ENCODE results near the gene NLGN2. TPM values are rescaled to one million over a fixed set of nuclear protein-coding genes. Genes with fewer than 3 reads are reported as not detected.

The NLGN2 gene
- total RNA-seq, 1 donor = 5.8 TPM

GRCh38 chr17:7406235-7406825 is 1.3 kb upstream of the NLGN2 start:
- TF ChIP-seq CTCF (IDR thresholded peaks at IDR 0.05; ENCODE audit: extremely low read depth, low read depth, low read length) = no peak
- peaks cover 10% of the 10 kb centered on the region for H3K79me2 ChIP-seq (ENCODE audit: insufficient read depth, low read length)
- H2AFZ ChIP-seq (ENCODE audit: low read length) = no peak overlapping the region
- peak overlapping the region; percentile 85 for H3K4me3 ChIP-seq (ENCODE audit: insufficient read depth, low read length)
- DNase-seq (ENCODE audit: insufficient read length, low spot score, missing footprints) = no peak
- no peaks in the 10 kb centered on the region for H3K27me3 ChIP-seq (ENCODE audit: insufficient read depth, low read length)
- no peaks in the 10 kb centered on the region for H3K9me3 ChIP-seq (ENCODE audit: low read depth, low read length)
- no peak overlapping the region for H3K27ac ChIP-seq (ENCODE audit: low read depth, low read length)
- H3K36me3 ChIP-seq (ENCODE audit: insufficient read depth, low read length) = peaks cover 22% of the 10 kb centered on the region
- peaks cover 6% of the 10 kb centered on the region for H4K20me1 ChIP-seq (ENCODE audit: insufficient read depth, low read length)
- H3K4me2 ChIP-seq (ENCODE audit: insufficient read depth, low read length) = peak overlapping the region; percentile 83
- peaks cover 12% of the 10 kb centered on the region for H3K4me1 ChIP-seq (ENCODE audit: insufficient read depth, low read length)

GRCh38 chr17:7407082-7407481 is 563 bp upstream of the NLGN2 start:
- no peak for TF ChIP-seq CTCF (IDR thresholded peaks at IDR 0.05; ENCODE audit: extremely low read depth, low read depth, low read length)
- DNase-seq (ENCODE audit: insufficient read length, low spot score, missing footprints) = no peak
- Histone ChIP-seq H2AFZ (ENCODE audit: low read length) (no peak overlapping the region), H3K4me1 (ENCODE audit: insufficient read depth, low read length) (peaks cover 12% of the 10 kb centered on the region), H3K36me3 (ENCODE audit: insufficient read depth, low read length) (peaks cover 22% of the 10 kb centered on the region), H3K4me3 (ENCODE audit: insufficient read depth, low read length) (no peak overlapping the region), H3K27me3 (ENCODE audit: insufficient read depth, low read length) (no peaks in the 10 kb centered on the region), H3K4me2 (ENCODE audit: insufficient read depth, low read length) (no peak overlapping the region), H3K79me2 (ENCODE audit: insufficient read depth, low read length) (peaks cover 10% of the 10 kb centered on the region), H3K9me3 (ENCODE audit: low read depth, low read length) (no peaks in the 10 kb centered on the region), H4K20me1 (ENCODE audit: insufficient read depth, low read length) (peaks cover 6% of the 10 kb centered on the region), H3K27ac (ENCODE audit: low read depth, low read length) (no peak overlapping the region)

- Histone ChIP-seq H3K27me3 (ENCODE audit: insufficient read depth, low read length) (no peaks in the 10 kb centered on the region), H3K4me1 (ENCODE audit: insufficient read depth, low read length) (peaks cover 5% of the 10 kb centered on the region), H3K27ac (ENCODE audit: low read depth, low read length) (no peak overlapping the region), H3K4me2 (ENCODE audit: insufficient read depth, low read length) (no peak overlapping the region), H4K20me1 (ENCODE audit: insufficient read depth, low read length) (peaks cover 6% of the 10 kb centered on the region), H3K36me3 (ENCODE audit: insufficient read depth, low read length) (peaks cover 22% of the 10 kb centered on the region), H3K9me3 (ENCODE audit: low read depth, low read length) (no peaks in the 10 kb centered on the region), H3K4me3 (ENCODE audit: insufficient read depth, low read length) (no peak overlapping the region), H3K79me2 (ENCODE audit: insufficient read depth, low read length) (peaks cover 3% of the 10 kb centered on the region), H2AFZ (ENCODE audit: low read length) (no peak overlapping the region)
- no peak for TF ChIP-seq CTCF (IDR thresholded peaks at IDR 0.05; ENCODE audit: extremely low read depth, low read depth, low read length)
- DNase-seq (ENCODE audit: insufficient read length, low spot score, missing footprints) = no peak
These were observed 645 bp downstream of the NLGN2 start for GRCh38 chr17:7408252-7408727.

- no peaks in the 10 kb centered on the region for H3K27me3 ChIP-seq (ENCODE audit: insufficient read depth, low read length)
- peaks cover 3% of the 10 kb centered on the region for H3K79me2 ChIP-seq (ENCODE audit: insufficient read depth, low read length)
- H3K4me2 ChIP-seq (ENCODE audit: insufficient read depth, low read length) = no peak overlapping the region
- H3K9me3 ChIP-seq (ENCODE audit: low read depth, low read length) = no peaks in the 10 kb centered on the region
- peaks cover 5% of the 10 kb centered on the region for H3K4me1 ChIP-seq (ENCODE audit: insufficient read depth, low read length)
- peaks cover 22% of the 10 kb centered on the region for H3K36me3 ChIP-seq (ENCODE audit: insufficient read depth, low read length)
- no peak for TF ChIP-seq CTCF (IDR thresholded peaks at IDR 0.05; ENCODE audit: extremely low read depth, low read depth, low read length)
- peaks cover 6% of the 10 kb centered on the region for H4K20me1 ChIP-seq (ENCODE audit: insufficient read depth, low read length)
- no peak overlapping the region for H3K4me3 ChIP-seq (ENCODE audit: insufficient read depth, low read length)
- no peak overlapping the region for H2AFZ ChIP-seq (ENCODE audit: low read length)
- DNase-seq (ENCODE audit: insufficient read length, low spot score, missing footprints) = no peak
- H3K27ac ChIP-seq (ENCODE audit: low read depth, low read length) = no peak overlapping the region
These were observed 1.2 kb downstream of the NLGN2 start for GRCh38 chr17:7408863-7409262.
